ENCODE measurements around the gene KATNA1.

Gene KATNA1

GRCh38 chr6:149567194-149567586, 81.3 kb downstream of the KATNA1 start:
- TF ChIP-seq TAF1 (IDR thresholded peaks at IDR 0.05; ENCODE audit: borderline replicate concordance, insufficient read depth, low read length) = no peak
- no peak; the same call in 1 of the 2 replicates for TF ChIP-seq SIN3A (IDR thresholded peaks at IDR 0.05; ENCODE audit: borderline replicate concordance, insufficient read depth, low read length)
- TF ChIP-seq FOXP2 (optimal IDR thresholded peaks at IDR 0.05; ENCODE audit: borderline replicate concordance, extremely low read depth, extremely low read length, insufficient read depth) = no peak
- TF ChIP-seq, protein P1, sequence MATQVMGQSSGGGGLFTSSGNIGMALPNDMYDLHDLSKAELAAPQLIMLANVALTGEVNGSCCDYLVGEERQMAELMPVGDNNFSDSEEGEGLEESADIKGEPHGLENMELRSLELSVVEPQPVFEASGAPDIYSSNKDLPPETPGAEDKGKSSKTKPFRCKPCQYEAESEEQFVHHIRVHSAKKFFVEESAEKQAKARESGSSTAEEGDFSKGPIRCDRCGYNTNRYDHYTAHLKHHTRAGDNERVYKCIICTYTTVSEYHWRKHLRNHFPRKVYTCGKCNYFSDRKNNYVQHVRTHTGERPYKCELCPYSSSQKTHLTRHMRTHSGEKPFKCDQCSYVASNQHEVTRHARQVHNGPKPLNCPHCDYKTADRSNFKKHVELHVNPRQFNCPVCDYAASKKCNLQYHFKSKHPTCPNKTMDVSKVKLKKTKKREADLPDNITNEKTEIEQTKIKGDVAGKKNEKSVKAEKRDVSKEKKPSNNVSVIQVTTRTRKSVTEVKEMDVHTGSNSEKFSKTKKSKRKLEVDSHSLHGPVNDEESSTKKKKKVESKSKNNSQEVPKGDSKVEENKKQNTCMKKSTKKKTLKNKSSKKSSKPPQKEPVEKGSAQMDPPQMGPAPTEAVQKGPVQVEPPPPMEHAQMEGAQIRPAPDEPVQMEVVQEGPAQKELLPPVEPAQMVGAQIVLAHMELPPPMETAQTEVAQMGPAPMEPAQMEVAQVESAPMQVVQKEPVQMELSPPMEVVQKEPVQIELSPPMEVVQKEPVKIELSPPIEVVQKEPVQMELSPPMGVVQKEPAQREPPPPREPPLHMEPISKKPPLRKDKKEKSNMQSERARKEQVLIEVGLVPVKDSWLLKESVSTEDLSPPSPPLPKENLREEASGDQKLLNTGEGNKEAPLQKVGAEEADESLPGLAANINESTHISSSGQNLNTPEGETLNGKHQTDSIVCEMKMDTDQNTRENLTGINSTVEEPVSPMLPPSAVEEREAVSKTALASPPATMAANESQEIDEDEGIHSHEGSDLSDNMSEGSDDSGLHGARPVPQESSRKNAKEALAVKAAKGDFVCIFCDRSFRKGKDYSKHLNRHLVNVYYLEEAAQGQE (IDR thresholded peaks at IDR 0.05; ENCODE audit: insufficient read depth in 1 of 2, low read depth in 2 of 2, low read length in 2 of 2) = no peak
- no peak for TF ChIP-seq POLR2AphosphoS5 (IDR thresholded peaks at IDR 0.05; ENCODE audit: low read depth, low read length)

GRCh38 chr6:149566410-149567193, 81.9 kb downstream of the KATNA1 start:
- TF ChIP-seq TAF1 (IDR thresholded peaks at IDR 0.05; ENCODE audit: borderline replicate concordance, insufficient read depth, low read length) (no peak), POLR2AphosphoS5 (IDR thresholded peaks at IDR 0.05; ENCODE audit: low read depth, low read length) (peak; percentile 42; the same call in 1 of the 2 replicates)

DNA sequence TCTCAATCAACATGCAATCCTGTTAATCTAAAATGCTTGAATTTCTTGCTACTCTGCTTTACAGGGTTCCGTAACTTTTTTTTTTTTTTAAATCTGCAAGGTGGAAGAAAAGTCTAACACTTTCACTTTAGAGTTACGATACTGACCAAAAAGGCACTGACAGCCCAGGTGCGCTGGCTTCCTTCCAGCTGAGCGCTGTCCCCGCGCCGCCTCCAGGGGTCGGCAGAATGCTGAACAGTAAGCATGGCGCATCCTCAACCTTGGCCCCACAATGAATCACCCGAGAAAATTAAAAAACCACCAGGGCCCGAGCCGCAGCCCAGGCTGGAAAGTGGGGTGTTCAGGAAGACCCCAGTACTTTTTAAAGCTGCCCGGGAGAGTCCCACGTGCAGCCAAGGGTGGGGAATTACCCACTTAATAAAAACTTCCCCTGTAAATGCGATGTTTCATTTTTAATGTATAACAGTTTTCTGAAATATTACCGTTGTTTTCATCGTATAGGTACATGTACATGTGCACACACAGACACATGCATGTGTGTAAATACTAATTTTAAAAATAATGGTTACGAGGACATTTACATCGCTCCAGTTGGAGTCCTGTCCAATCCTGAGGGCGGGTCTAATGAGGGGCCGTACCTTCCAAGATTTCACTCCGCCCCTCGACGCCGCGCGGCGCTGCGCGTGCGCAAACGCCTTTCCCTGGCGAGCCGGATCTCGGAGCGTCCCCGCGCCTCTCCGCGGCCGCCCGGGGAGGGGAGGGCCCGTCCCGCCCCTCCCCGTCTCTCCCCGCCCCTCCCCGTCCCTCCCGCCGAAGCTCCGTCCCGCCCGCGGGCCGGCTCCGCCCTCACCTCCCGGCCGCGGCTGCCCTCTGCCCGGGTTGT, 82.7 kb downstream of the KATNA1 start, which contains the start of gene GINM1:
GINM1 (plus strand) TSS at position 849 of the 883 bp plus-strand sequence. CDS start 40 bp downstream, outside the sequence.
- TF ChIP-seq, protein P1 (IDR thresholded peaks at IDR 0.05; ENCODE audit: insufficient read depth in 1 of 2, low read depth in 2 of 2, low read length in 2 of 2) = peak; percentile 53 to 78; a peak in 3 of 4 replicates
- TF ChIP-seq SIN3A (IDR thresholded peaks at IDR 0.05; ENCODE audit: borderline replicate concordance, insufficient read depth, low read length) (peak; percentile 95), FOXP2 (optimal IDR thresholded peaks at IDR 0.05; ENCODE audit: borderline replicate concordance, extremely low read depth, extremely low read length, insufficient read depth) (peak; percentile 33), POLR2AphosphoS5 (IDR thresholded peaks at IDR 0.05; ENCODE audit: low read depth, low read length) (no peak), TAF1 (IDR thresholded peaks at IDR 0.05; ENCODE audit: borderline replicate concordance, insufficient read depth, low read length) (no peak; the same call in 1 of the 2 replicates)

- no peak for TF ChIP-seq FOXP2 (optimal IDR thresholded peaks at IDR 0.05; ENCODE audit: borderline replicate concordance, extremely low read depth, extremely low read length, insufficient read depth)
- TF ChIP-seq TAF1 (IDR thresholded peaks at IDR 0.05; ENCODE audit: borderline replicate concordance, insufficient read depth, low read length) = no peak
- TF ChIP-seq, protein P1 (IDR thresholded peaks at IDR 0.05; ENCODE audit: insufficient read depth in 1 of 2, low read depth in 2 of 2, low read length in 2 of 2) = no peak
- no peak for TF ChIP-seq SIN3A (IDR thresholded peaks at IDR 0.05; ENCODE audit: borderline replicate concordance, insufficient read depth, low read length)
- TF ChIP-seq POLR2AphosphoS5 (IDR thresholded peaks at IDR 0.05; ENCODE audit: low read depth, low read length) = no peak
Observed at GRCh38 chr6:149563928-149564325, 84.6 kb downstream of the KATNA1 start.

GRCh38 chr6:149563203-149563927, 85.1 kb downstream of the KATNA1 start:
- TF ChIP-seq TAF1 (IDR thresholded peaks at IDR 0.05; ENCODE audit: borderline replicate concordance, insufficient read depth, low read length) = no peak
- TF ChIP-seq, protein P1 (IDR thresholded peaks at IDR 0.05; ENCODE audit: insufficient read depth in 1 of 2, low read depth in 2 of 2, low read length in 2 of 2) = no peak
- no peak for TF ChIP-seq SIN3A (IDR thresholded peaks at IDR 0.05; ENCODE audit: borderline replicate concordance, insufficient read depth, low read length)
- TF ChIP-seq FOXP2 (optimal IDR thresholded peaks at IDR 0.05; ENCODE audit: borderline replicate concordance, extremely low read depth, extremely low read length, insufficient read depth) = no peak

Measured in PFSK-1 (cell line).